Fibroblast of lung (primary cell): ENCODE data around the gene DEFB129. TPM values are rescaled to one million over a fixed set of nuclear protein-coding genes. Genes with fewer than 3 reads are reported as not detected.

Source experiments
- DNase-seq, 2 donors: peaks; one replicate each; pipeline versions ENCODE4 v3.0.0 to v3.0.0-alpha.2; 2010; ENCODE audit warnings: low read depth in 2 of 2
- H2AFZ ChIP-seq: 2 replicates; pipeline ENCODE4 v1.5.1; 2012; ENCODE audit warnings: low read length, control low read depth, inconsistent platforms
- H3K27ac ChIP-seq: 2 replicates; pipeline ENCODE4 v1.5.1; 2011; ENCODE audit warnings: low read length, control low read depth; ENCODE audit not compliant: insufficient read depth
- H3K27me3 ChIP-seq: 2 replicates; pipeline ENCODE4 v1.5.1; 2011; ENCODE audit warnings: mild to moderate bottlenecking, low read length; ENCODE audit not compliant: control insufficient read depth, insufficient read depth
- H3K36me3 ChIP-seq: 2 replicates; pipeline ENCODE4 v1.5.1; 2011; ENCODE audit warnings: low read length; ENCODE audit not compliant: control insufficient read depth, insufficient read depth
- H3K4me1 ChIP-seq: 2 replicates; pipeline ENCODE4 v1.5.1; 2011; ENCODE audit warnings: low read length; ENCODE audit not compliant: control insufficient read depth, insufficient read depth; ENCODE audit errors: extremely low read depth
- H3K4me2 ChIP-seq: 2 replicates; pipeline ENCODE4 v1.5.1; 2011; ENCODE audit warnings: low read length, control low read depth; ENCODE audit not compliant: insufficient read depth; ENCODE audit errors: extremely low read depth
- H3K4me3 ChIP-seq, 4 experiments: fragments of 200-600 bp in 1 of 4; sonication (generic) in 1 of 4; replicated peaks in 1 of 4; 2 replicates each; pipeline ENCODE4 v1.5.1; 2011 to 2016; ENCODE audit warnings: low read length in 4 of 4, low read depth in 3 of 4, mild to moderate bottlenecking in 3 of 4, control low read depth in 2 of 4, inconsistent platforms in 1 of 4, mixed read lengths in 1 of 4; ENCODE audit not compliant: insufficient read depth in 1 of 4; ENCODE audit errors: control extremely low read depth in 1 of 4
- H3K79me2 ChIP-seq: 2 replicates; pipeline ENCODE4 v1.5.1; 2012; ENCODE audit warnings: mild to moderate bottlenecking, low read length, inconsistent platforms; ENCODE audit not compliant: control insufficient read depth, insufficient read depth
- H3K9ac ChIP-seq: 2 replicates; pipeline ENCODE4 v1.5.1; 2011; ENCODE audit warnings: mild to moderate bottlenecking, low read length, control low read depth; ENCODE audit not compliant: insufficient read depth
- H3K9me3 ChIP-seq: 2 replicates; pipeline ENCODE4 v1.5.1; 2012; ENCODE audit warnings: low read depth, low read length; ENCODE audit not compliant: control insufficient read depth, insufficient read depth
- H4K20me1 ChIP-seq: 2 replicates; pipeline ENCODE4 v1.5.1; 2011; ENCODE audit warnings: low read length; ENCODE audit not compliant: control insufficient read depth, insufficient read depth; ENCODE audit errors: extremely low read depth
- CTCF ChIP-seq, 2 donors: IDR thresholded peaks in 1 of 2; conservative IDR thresholded peaks in 1 of 2; 1 replicate in 1 of 2; 2 replicates in 1 of 2; pipeline ENCODE4 v1.5.1; 2011 to 2012; ENCODE audit warnings: low read length in 2 of 2, control low read depth in 1 of 2, inconsistent platforms in 1 of 2, low read depth in 1 of 2, mild to moderate bottlenecking in 1 of 2
- EZH2 ChIP-seq: IDR thresholded peaks from 2 replicates; pipeline ENCODE4 v1.5.1; 2012; ENCODE audit warnings: low read length, control low read depth, mild to moderate bottlenecking; ENCODE audit errors: missing control alignments
- polyA plus RNA-seq, 2 donors: library from polyadenylated mRNA; depleted of rRNA in 1 of 2; stranded (reverse) in 1 of 2; unstranded in 1 of 2; fragments of >200 nt; gene quantifications; 2 replicates each; pipeline ENCODE4 v1.2.1, GENCODE V29; 2011 to 2012; ENCODE audit warnings: missing spikeins in 1 of 2
- total RNA-seq: library from RNA; depleted of rRNA; stranded (reverse); fragments of >200 nt; gene quantifications from 2 replicates; pipeline ENCODE4 v1.2.1, GENCODE V29; 2014

DEFB129 gene
- total and polyA plus RNA-seq, 2 donors (not counting 1 experiment from before 2014, with no cell fraction given): not detected

GRCh38 chr20:270517-270916 is 43.5 kb downstream of the DEFB129 start:
- Histone ChIP-seq H3K27ac (no peak overlapping the region), H3K4me2 (no peak overlapping the region), H3K79me2 (no peaks in the 10 kb centered on the region), H3K9ac (no peak overlapping the region), H4K20me1 (no peaks in the 10 kb centered on the region), H2AFZ (no peak overlapping the region), H3K4me3 (no peak overlapping the region), H3K4me1 (no peaks in the 10 kb centered on the region), H3K27me3 (peaks cover 3% of the 10 kb centered on the region), H3K36me3 (no peaks in the 10 kb centered on the region), H3K9me3 (no peaks in the 10 kb centered on the region)
- DNase-seq: no peak
- no peak for TF ChIP-seq EZH2
- no peak for TF ChIP-seq CTCF (conservative IDR thresholded peaks at IDR 0.05 in 1 of 2, IDR thresholded peaks at IDR 0.05 in 1 of 2; ENCODE audit: low read depth in 1 of 2, low read length in 2 of 2)

- Histone ChIP-seq H3K27me3 (peaks cover 3% of the 10 kb centered on the region), H3K9me3 (no peaks in the 10 kb centered on the region), H2AFZ (no peak overlapping the region), H3K9ac (no peak overlapping the region), H3K4me1 (no peaks in the 10 kb centered on the region), H3K4me3 (no peak overlapping the region), H3K79me2 (no peaks in the 10 kb centered on the region), H3K36me3 (no peaks in the 10 kb centered on the region), H4K20me1 (no peaks in the 10 kb centered on the region), H3K27ac (no peak overlapping the region), H3K4me2 (no peak overlapping the region)
- DNase-seq: no peak
- no peak for TF ChIP-seq CTCF (conservative IDR thresholded peaks at IDR 0.05 in 1 of 2, IDR thresholded peaks at IDR 0.05 in 1 of 2; ENCODE audit: low read depth in 1 of 2, low read length in 2 of 2)
- no peak for TF ChIP-seq EZH2
These were observed 44.0 kb downstream of the DEFB129 start for GRCh38 chr20:271069-271468.

- TF ChIP-seq EZH2 (no peak), CTCF (conservative IDR thresholded peaks at IDR 0.05 in 1 of 2, IDR thresholded peaks at IDR 0.05 in 1 of 2; ENCODE audit: low read depth in 1 of 2, low read length in 2 of 2) (no peak)
- no peaks in the 10 kb centered on the region for H3K27me3 ChIP-seq
- H3K79me2 ChIP-seq: no peaks in the 10 kb centered on the region
- no peak overlapping the region for H2AFZ ChIP-seq
- H3K9me3 ChIP-seq: no peaks in the 10 kb centered on the region
- H3K36me3 ChIP-seq: no peaks in the 10 kb centered on the region
- H3K27ac ChIP-seq: no peak overlapping the region
- no peak overlapping the region for H3K9ac ChIP-seq
- DNase-seq: no peak
- H3K4me2 ChIP-seq: no peak overlapping the region
- H3K4me1 ChIP-seq: no peaks in the 10 kb centered on the region
- no peaks in the 10 kb centered on the region for H4K20me1 ChIP-seq
- no peak overlapping the region for H3K4me3 ChIP-seq
These were observed 44.5 kb downstream of the DEFB129 start for GRCh38 chr20:271528-271927.
